Activated naive CD4-positive, alpha-beta T cell treated with anti-CD3 and anti-CD28 coated beads, Interleukin-2, amount 50 U/mL, for 24 hours (primary cell): Measurements from ENCODE around the gene IQCE.
"Not testable (repeated sequence)": the region's sequence is repeated elsewhere in the genome, so short reads cannot be mapped to it uniquely, and the experiment has no call there.

Experiments
- H3K27ac Mint-ChIP-seq: one replicate; pipeline ENCODE4 v1.8.0; 2021; ENCODE audit warnings: mild to moderate bottlenecking, mixed read lengths
- H3K27me3 Mint-ChIP-seq: one replicate; pipeline ENCODE4 v1.8.0; 2021; ENCODE audit warnings: mixed read lengths
- H3K36me3 Mint-ChIP-seq: one replicate; pipeline ENCODE4 v1.8.0; 2021; ENCODE audit warnings: mixed read lengths
- H3K4me1 Mint-ChIP-seq: one replicate; pipeline ENCODE4 v1.8.0; 2021; ENCODE audit warnings: mixed read lengths
- H3K4me3 Mint-ChIP-seq: one replicate; pipeline ENCODE4 v1.8.0; 2021; ENCODE audit warnings: mild to moderate bottlenecking, mixed read lengths
- H3K9me3 Mint-ChIP-seq: one replicate; pipeline ENCODE4 v1.8.0; 2021; ENCODE audit warnings: mixed read lengths

Gene IQCE

GRCh38 chr7:2605608-2606538 is 47.1 kb downstream of the IQCE start:
- Mint-ChIP-seq H3K27me3 (no peaks in the 10 kb centered on the region), H3K9me3 (no peaks in the 10 kb centered on the region), H3K4me1 (peaks cover 5% of the 10 kb centered on the region), H3K27ac (no peak overlapping the region), H3K4me3 (no peak overlapping the region), H3K36me3 (no peaks in the 10 kb centered on the region)

- no peaks in the 10 kb centered on the region for H3K9me3 Mint-ChIP-seq
- no peak overlapping the region for H3K27ac Mint-ChIP-seq
- H3K4me3 Mint-ChIP-seq, result no peak overlapping the region
- H3K36me3 Mint-ChIP-seq, result no peaks in the 10 kb centered on the region
- H3K27me3 Mint-ChIP-seq, result no peaks in the 10 kb centered on the region
- peaks cover 5% of the 10 kb centered on the region for H3K4me1 Mint-ChIP-seq
Measured at GRCh38 chr7:2606539-2606936, 47.8 kb downstream of the IQCE start.

GRCh38 chr7:2607122-2607922 is 48.5 kb downstream of the IQCE start:
- Mint-ChIP-seq H3K9me3 (no peaks in the 10 kb centered on the region), H3K27me3 (no peaks in the 10 kb centered on the region), H3K36me3 (no peaks in the 10 kb centered on the region), H3K27ac (no peak overlapping the region), H3K4me3 (no peak overlapping the region), H3K4me1 (peaks cover 5% of the 10 kb centered on the region)

GRCh38 chr7:2607923-2608904 is 49.4 kb downstream of the IQCE start:
- Mint-ChIP-seq H3K4me1 (peaks cover 5% of the 10 kb centered on the region), H3K27me3 (no peaks in the 10 kb centered on the region), H3K9me3 (no peaks in the 10 kb centered on the region), H3K27ac (no peak overlapping the region), H3K36me3 (no peaks in the 10 kb centered on the region), H3K4me3 (no peak overlapping the region)

- H3K4me1 Mint-ChIP-seq, result peaks cover 5% of the 10 kb centered on the region
- no peaks in the 10 kb centered on the region for H3K9me3 Mint-ChIP-seq
- no peak overlapping the region for H3K27ac Mint-ChIP-seq
- no peaks in the 10 kb centered on the region for H3K27me3 Mint-ChIP-seq
- no peaks in the 10 kb centered on the region for H3K36me3 Mint-ChIP-seq
- H3K4me3 Mint-ChIP-seq, result peak overlapping the region; percentile 52
Measured at GRCh38 chr7:2608921-2609411, 50.2 kb downstream of the IQCE start.

- H3K4me1 Mint-ChIP-seq, H3K27me3 Mint-ChIP-seq, H3K36me3 Mint-ChIP-seq, H3K4me3 Mint-ChIP-seq, H3K9me3 Mint-ChIP-seq, H3K27ac Mint-ChIP-seq: not testable (repeated sequence)
Measured at GRCh38 chr7:2609646-2610045, 50.9 kb downstream of the IQCE start.

- H3K27ac Mint-ChIP-seq, result no peak overlapping the region
- no peaks in the 10 kb centered on the region for H3K36me3 Mint-ChIP-seq
- no peaks in the 10 kb centered on the region for H3K27me3 Mint-ChIP-seq
- no peak overlapping the region for H3K4me3 Mint-ChIP-seq
- no peaks in the 10 kb centered on the region for H3K9me3 Mint-ChIP-seq
- peaks cover 5% of the 10 kb centered on the region for H3K4me1 Mint-ChIP-seq
Measured at GRCh38 chr7:2610466-2610865, 51.7 kb downstream of the IQCE start.

- Mint-ChIP-seq H3K9me3 (no peaks in the 10 kb centered on the region), H3K27me3 (no peaks in the 10 kb centered on the region), H3K27ac (no peak overlapping the region), H3K4me3 (no peak overlapping the region), H3K36me3 (no peaks in the 10 kb centered on the region), H3K4me1 (peaks cover 5% of the 10 kb centered on the region)
Measured at GRCh38 chr7:2610898-2611297, 52.1 kb downstream of the IQCE start.

- Mint-ChIP-seq H3K36me3 (no peaks in the 10 kb centered on the region), H3K27ac (no peak overlapping the region), H3K9me3 (no peaks in the 10 kb centered on the region)
Measured at GRCh38 chr7:2611401-2611800, 52.6 kb downstream of the IQCE start.

GRCh38 chr7:2611922-2612321 is 53.1 kb downstream of the IQCE start:
- Mint-ChIP-seq H3K27ac (no peak overlapping the region), H3K9me3 (no peaks in the 10 kb centered on the region), H3K4me3 (no peak overlapping the region), H3K4me1 (peaks cover 5% of the 10 kb centered on the region), H3K36me3 (no peaks in the 10 kb centered on the region), H3K27me3 (no peaks in the 10 kb centered on the region)

More at GRCh38 chr7:2611401-2611800, 52.6 kb downstream of the IQCE start:
- Mint-ChIP-seq H3K27me3 (no peaks in the 10 kb centered on the region), H3K4me1 (peaks cover 5% of the 10 kb centered on the region), H3K4me3 (no peak overlapping the region)

- peaks cover 5% of the 10 kb centered on the region for H3K4me1 Mint-ChIP-seq
- no peaks in the 10 kb centered on the region for H3K36me3 Mint-ChIP-seq
- no peaks in the 10 kb centered on the region for H3K27me3 Mint-ChIP-seq
- H3K4me3 Mint-ChIP-seq, result no peak overlapping the region
- no peak overlapping the region for H3K27ac Mint-ChIP-seq
- H3K9me3 Mint-ChIP-seq, result no peaks in the 10 kb centered on the region
Measured at GRCh38 chr7:2612445-2613097, 53.8 kb downstream of the IQCE start.

GRCh38 chr7:2613098-2613930 is 54.5 kb downstream of the IQCE start:
- H3K27ac Mint-ChIP-seq, result no peak overlapping the region
- H3K4me1 Mint-ChIP-seq, result peaks cover 5% of the 10 kb centered on the region
- H3K9me3 Mint-ChIP-seq, result no peaks in the 10 kb centered on the region
- no peak overlapping the region for H3K4me3 Mint-ChIP-seq
- H3K36me3 Mint-ChIP-seq, result no peaks in the 10 kb centered on the region
- no peaks in the 10 kb centered on the region for H3K27me3 Mint-ChIP-seq

- H3K27me3 Mint-ChIP-seq, result no peaks in the 10 kb centered on the region
- no peak overlapping the region for H3K27ac Mint-ChIP-seq
- no peak overlapping the region for H3K4me3 Mint-ChIP-seq
- no peaks in the 10 kb centered on the region for H3K9me3 Mint-ChIP-seq
- no peaks in the 10 kb centered on the region for H3K36me3 Mint-ChIP-seq
- peaks cover under 1% of the 10 kb centered on the region for H3K4me1 Mint-ChIP-seq
Measured at GRCh38 chr7:2613931-2614600, 55.3 kb downstream of the IQCE start.
